A673 (cell line): ENCODE measurements around the gene PVR.

Experiments
- EZH2 ChIP-seq: fragments of 200-600 bp; sonication (generic); IDR thresholded peaks from 2 replicates; pipeline ENCODE4 v1.6.1; 2017; ENCODE audit warnings: borderline replicate concordance, low read depth, mild to moderate bottlenecking, mixed read lengths, antibody characterized with exemption, low read length; ENCODE audit not compliant: poor library complexity, severe bottlenecking
- TF ChIP-seq, protein P1 (sequence below): fragments of 300-800, 200-600 bp; sonication (generic); conservative IDR thresholded peaks from 2 replicates; pipeline ENCODE4 v1.5.1; 2017; ENCODE audit warnings: low read depth, mild to moderate bottlenecking, antibody characterized with exemption, low read length, moderate library complexity, mixed read lengths

DNA sequence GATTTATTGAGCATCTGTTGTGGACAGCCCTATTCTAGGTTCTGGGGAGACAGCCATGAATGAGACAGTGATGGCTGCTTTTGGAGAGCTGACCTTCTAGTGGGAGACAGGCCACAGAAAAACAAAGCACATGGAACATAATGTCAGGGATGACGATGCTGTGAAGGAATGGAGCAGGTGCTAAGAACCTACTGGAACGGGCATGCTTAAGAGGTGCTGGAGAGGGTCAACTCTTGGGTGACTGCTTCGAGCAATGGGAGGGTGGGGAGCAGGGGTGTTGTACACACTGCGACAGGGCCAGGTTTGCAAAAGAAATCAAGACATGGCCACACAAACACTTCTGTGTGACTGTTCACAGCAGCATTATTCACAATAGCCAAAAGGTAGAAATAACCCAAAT lies 43.2 kb downstream of the PVR start:
- TF ChIP-seq, protein P1, sequence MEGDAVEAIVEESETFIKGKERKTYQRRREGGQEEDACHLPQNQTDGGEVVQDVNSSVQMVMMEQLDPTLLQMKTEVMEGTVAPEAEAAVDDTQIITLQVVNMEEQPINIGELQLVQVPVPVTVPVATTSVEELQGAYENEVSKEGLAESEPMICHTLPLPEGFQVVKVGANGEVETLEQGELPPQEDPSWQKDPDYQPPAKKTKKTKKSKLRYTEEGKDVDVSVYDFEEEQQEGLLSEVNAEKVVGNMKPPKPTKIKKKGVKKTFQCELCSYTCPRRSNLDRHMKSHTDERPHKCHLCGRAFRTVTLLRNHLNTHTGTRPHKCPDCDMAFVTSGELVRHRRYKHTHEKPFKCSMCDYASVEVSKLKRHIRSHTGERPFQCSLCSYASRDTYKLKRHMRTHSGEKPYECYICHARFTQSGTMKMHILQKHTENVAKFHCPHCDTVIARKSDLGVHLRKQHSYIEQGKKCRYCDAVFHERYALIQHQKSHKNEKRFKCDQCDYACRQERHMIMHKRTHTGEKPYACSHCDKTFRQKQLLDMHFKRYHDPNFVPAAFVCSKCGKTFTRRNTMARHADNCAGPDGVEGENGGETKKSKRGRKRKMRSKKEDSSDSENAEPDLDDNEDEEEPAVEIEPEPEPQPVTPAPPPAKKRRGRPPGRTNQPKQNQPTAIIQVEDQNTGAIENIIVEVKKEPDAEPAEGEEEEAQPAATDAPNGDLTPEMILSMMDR = no peak
- no peak for TF ChIP-seq EZH2
